ENCODE results near the gene DTL. TPM values are rescaled to one million over a fixed set of nuclear protein-coding genes. Genes with fewer than 3 reads are reported as not detected.

DTL gene
- total and polyA plus RNA-seq, 2 experiments from 2014 or later, result 8.2 to 9.7 TPM

- no peak overlapping the region for H3K4me2 ChIP-seq (ENCODE audit: unreplicated experiment)
- no peak overlapping the region for H2AFZ ChIP-seq
- no peaks in the 10 kb centered on the region for H3F3A ChIP-seq (ENCODE audit: insufficient read depth)
- no peaks in the 10 kb centered on the region for H3K36me3 ChIP-seq (ENCODE audit: low read depth)
- H3K27me3 ChIP-seq (replicated peaks; ENCODE audit: insufficient read depth), result no peaks in the 10 kb centered on the region
- H3K9me3 ChIP-seq (ENCODE audit: low read depth), result no peaks in the 10 kb centered on the region
- H3K4me3 ChIP-seq, result no peak overlapping the region
- DNase-seq, result no peak
- WGBS, 2 experiments (ENCODE audit: low coverage in 1 of 2, low lambda C conversion rate in 2 of 2, missing lambda C conversion rate in 2 of 2), result 97 to 99% methylated on average over 2 of the region's 2 CpGs
- no peak overlapping the region for H3K27ac ChIP-seq
- H3K9me2 ChIP-seq (ENCODE audit: insufficient read depth), result no peaks in the 10 kb centered on the region
- peaks cover 13% of the 10 kb centered on the region; the same call in 1 of the 2 replicates for H3K79me2 ChIP-seq (ENCODE audit: insufficient read depth)
- no peak overlapping the region for H3K9ac ChIP-seq
- in situ Hi-C loops (cut with MboI), result loop anchor here (25.0 kb wide), 1 partner anchor 890 kb away; no protein-coding TSS in a partner anchor
- no peaks in the 10 kb centered on the region for H3K4me1 ChIP-seq (ENCODE audit: insufficient read depth)
- H4K20me1 ChIP-seq (ENCODE audit: insufficient read depth), result no peaks in the 10 kb centered on the region
- TF ChIP-seq EZH2phosphoT487 (IDR thresholded peaks at IDR 0.05; ENCODE audit: insufficient read depth, low read depth), result no peak
- TF ChIP-seq EZH2 (IDR thresholded peaks at IDR 0.05; ENCODE audit: insufficient read depth, poor library complexity, severe bottlenecking), result no peak
These were observed 61.8 kb downstream of the DTL start for GRCh38 chr1:212097360-212097759.

- Histone ChIP-seq H3K4me1 (ENCODE audit: insufficient read depth) (no peaks in the 10 kb centered on the region), H2AFZ (no peak overlapping the region), H3F3A (ENCODE audit: insufficient read depth) (no peaks in the 10 kb centered on the region), H3K27ac (no peak overlapping the region), H3K9me3 (ENCODE audit: low read depth) (no peaks in the 10 kb centered on the region), H3K4me3 (no peak overlapping the region), H3K9me2 (ENCODE audit: insufficient read depth) (no peaks in the 10 kb centered on the region), H3K4me2 (ENCODE audit: unreplicated experiment) (no peak overlapping the region), H3K79me2 (ENCODE audit: insufficient read depth) (peaks cover 13% of the 10 kb centered on the region; the same call in 1 of the 2 replicates), H4K20me1 (ENCODE audit: insufficient read depth) (no peaks in the 10 kb centered on the region), H3K9ac (no peak overlapping the region), H3K27me3 (replicated peaks; ENCODE audit: insufficient read depth) (no peaks in the 10 kb centered on the region), H3K36me3 (ENCODE audit: low read depth) (no peaks in the 10 kb centered on the region)
- DNase-seq, result no peak
- WGBS, 2 experiments (ENCODE audit: low coverage in 1 of 2, low lambda C conversion rate in 2 of 2, missing lambda C conversion rate in 2 of 2), result 93 to 96% methylated on average over 9 of the region's 9 CpGs
- TF ChIP-seq EZH2phosphoT487 (IDR thresholded peaks at IDR 0.05; ENCODE audit: insufficient read depth, low read depth) (no peak), EZH2 (IDR thresholded peaks at IDR 0.05; ENCODE audit: insufficient read depth, poor library complexity, severe bottlenecking) (no peak)
- in situ Hi-C loops (cut with MboI), result loop anchor here (25.0 kb wide), 1 partner anchor 889 kb away; no protein-coding TSS in a partner anchor
These were observed 62.8 kb downstream of the DTL start for GRCh38 chr1:212098310-212098709.

GRCh38 chr1:212098771-212099170 lies 63.2 kb downstream of the DTL start:
- in situ Hi-C loops (cut with MboI), result loop anchor here (25.0 kb wide), 1 partner anchor 889 kb away; no protein-coding TSS in a partner anchor
- Histone ChIP-seq H3K4me2 (ENCODE audit: unreplicated experiment) (no peak overlapping the region), H3K27ac (no peak overlapping the region), H3K4me1 (ENCODE audit: insufficient read depth) (no peaks in the 10 kb centered on the region), H3F3A (ENCODE audit: insufficient read depth) (no peaks in the 10 kb centered on the region), H3K9ac (no peak overlapping the region), H3K36me3 (ENCODE audit: low read depth) (no peaks in the 10 kb centered on the region), H3K4me3 (no peak overlapping the region), H2AFZ (no peak overlapping the region), H3K79me2 (ENCODE audit: insufficient read depth) (peaks cover 13% of the 10 kb centered on the region; the same call in 1 of the 2 replicates), H4K20me1 (ENCODE audit: insufficient read depth) (no peaks in the 10 kb centered on the region), H3K9me2 (ENCODE audit: insufficient read depth) (no peaks in the 10 kb centered on the region), H3K9me3 (ENCODE audit: low read depth) (no peaks in the 10 kb centered on the region), H3K27me3 (replicated peaks; ENCODE audit: insufficient read depth) (no peaks in the 10 kb centered on the region)
- no peak for TF ChIP-seq EZH2phosphoT487 (IDR thresholded peaks at IDR 0.05; ENCODE audit: insufficient read depth, low read depth)
- TF ChIP-seq EZH2 (IDR thresholded peaks at IDR 0.05; ENCODE audit: insufficient read depth, poor library complexity, severe bottlenecking), result no peak
- no peak for DNase-seq
- WGBS, 2 experiments (ENCODE audit: low coverage in 1 of 2, low lambda C conversion rate in 2 of 2, missing lambda C conversion rate in 2 of 2), result 96 to 100% methylated on average over 3 of the region's 3 CpGs

GRCh38 chr1:212101251-212101650 lies 65.7 kb downstream of the DTL start:
- TF ChIP-seq EZH2 (IDR thresholded peaks at IDR 0.05; ENCODE audit: insufficient read depth, poor library complexity, severe bottlenecking) (no peak), EZH2phosphoT487 (IDR thresholded peaks at IDR 0.05; ENCODE audit: insufficient read depth, low read depth) (no peak)
- H3K4me3 ChIP-seq, result no peak overlapping the region
- H3K4me2 ChIP-seq (ENCODE audit: unreplicated experiment), result no peak overlapping the region
- H2AFZ ChIP-seq, result no peak overlapping the region
- 0 out of 2 replicates have a peak, but pooled peaks cover 13% of the 10 kb centered on the region for H3K79me2 ChIP-seq (ENCODE audit: insufficient read depth)
- H3K9me2 ChIP-seq (ENCODE audit: insufficient read depth), result no peaks in the 10 kb centered on the region
- no peaks in the 10 kb centered on the region for H4K20me1 ChIP-seq (ENCODE audit: insufficient read depth)
- no peak overlapping the region for H3K9ac ChIP-seq
- H3K4me1 ChIP-seq (ENCODE audit: insufficient read depth), result no peaks in the 10 kb centered on the region
- in situ Hi-C loops (cut with MboI), result no loop called here
- no peaks in the 10 kb centered on the region for H3K9me3 ChIP-seq (ENCODE audit: low read depth)
- no peaks in the 10 kb centered on the region for H3K36me3 ChIP-seq (ENCODE audit: low read depth)
- H3F3A ChIP-seq (ENCODE audit: insufficient read depth), result no peaks in the 10 kb centered on the region
- H3K27ac ChIP-seq, result no peak overlapping the region
- DNase-seq, result no peak
- H3K27me3 ChIP-seq (replicated peaks; ENCODE audit: insufficient read depth), result no peaks in the 10 kb centered on the region

- Histone ChIP-seq H3K9me3 (ENCODE audit: low read depth) (no peaks in the 10 kb centered on the region), H3K4me2 (ENCODE audit: unreplicated experiment) (no peak overlapping the region), H3K4me3 (no peak overlapping the region), H3K27me3 (replicated peaks; ENCODE audit: insufficient read depth) (no peaks in the 10 kb centered on the region), H3K9ac (no peak overlapping the region), H3K4me1 (ENCODE audit: insufficient read depth) (no peaks in the 10 kb centered on the region), H3K27ac (no peak overlapping the region), H4K20me1 (ENCODE audit: insufficient read depth) (no peaks in the 10 kb centered on the region), H3K36me3 (ENCODE audit: low read depth) (no peaks in the 10 kb centered on the region), H3F3A (ENCODE audit: insufficient read depth) (no peaks in the 10 kb centered on the region), H2AFZ (no peak overlapping the region), H3K79me2 (ENCODE audit: insufficient read depth) (0 out of 2 replicates have a peak, but pooled peaks cover 13% of the 10 kb centered on the region), H3K9me2 (ENCODE audit: insufficient read depth) (no peaks in the 10 kb centered on the region)
- no peak for DNase-seq
- no peak for TF ChIP-seq EZH2 (IDR thresholded peaks at IDR 0.05; ENCODE audit: insufficient read depth, poor library complexity, severe bottlenecking)
- no peak for TF ChIP-seq EZH2phosphoT487 (IDR thresholded peaks at IDR 0.05; ENCODE audit: insufficient read depth, low read depth)
- in situ Hi-C loops (cut with MboI), result no loop called here
- 91 to 93% methylated on average over 2 of the region's 2 CpGs for WGBS, 2 experiments (ENCODE audit: low coverage in 1 of 2, low lambda C conversion rate in 2 of 2, missing lambda C conversion rate in 2 of 2)
These were observed 66.2 kb downstream of the DTL start for GRCh38 chr1:212101735-212102134.

Data from GM23248 (cell line).